Measurements from ENCODE around the gene CATSPERD.
"Not testable (repeated sequence)": the region's sequence is repeated elsewhere in the genome, so short reads cannot be mapped to it uniquely, and the experiment has no call there.

DNA sequence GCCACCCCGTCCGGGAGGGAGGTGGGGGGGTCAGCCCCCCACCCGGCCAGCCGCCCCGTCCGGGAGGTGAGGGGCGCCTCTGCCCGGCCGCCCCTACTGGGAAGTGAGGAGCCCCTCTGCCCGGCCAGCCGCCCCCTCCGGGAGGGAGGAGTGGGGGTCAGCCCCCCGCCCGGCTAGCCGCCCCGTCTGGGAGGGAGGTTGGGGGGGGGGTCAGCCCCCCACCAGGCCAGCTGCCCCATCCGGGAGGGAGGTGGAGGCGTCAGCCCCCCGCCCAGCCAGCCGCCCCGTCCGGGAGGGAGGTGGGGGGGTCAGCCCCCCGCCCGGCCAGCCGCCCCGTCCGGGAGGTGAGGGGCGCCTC lies 18.4 kb upstream of the CATSPERD start:
- not testable (repeated sequence) for TF ChIP-seq RCOR1 (IDR thresholded peaks at IDR 0.05; ENCODE audit: low read depth, low read length); ZNF302 (CRISPR knock-in tag; IDR thresholded peaks at IDR 0.05); POLR2A (IDR thresholded peaks at IDR 0.05; ENCODE audit: low read length); HOXA7 (CRISPR knock-in tag; IDR thresholded peaks at IDR 0.05)
- TF ChIP-seq, protein P1, sequence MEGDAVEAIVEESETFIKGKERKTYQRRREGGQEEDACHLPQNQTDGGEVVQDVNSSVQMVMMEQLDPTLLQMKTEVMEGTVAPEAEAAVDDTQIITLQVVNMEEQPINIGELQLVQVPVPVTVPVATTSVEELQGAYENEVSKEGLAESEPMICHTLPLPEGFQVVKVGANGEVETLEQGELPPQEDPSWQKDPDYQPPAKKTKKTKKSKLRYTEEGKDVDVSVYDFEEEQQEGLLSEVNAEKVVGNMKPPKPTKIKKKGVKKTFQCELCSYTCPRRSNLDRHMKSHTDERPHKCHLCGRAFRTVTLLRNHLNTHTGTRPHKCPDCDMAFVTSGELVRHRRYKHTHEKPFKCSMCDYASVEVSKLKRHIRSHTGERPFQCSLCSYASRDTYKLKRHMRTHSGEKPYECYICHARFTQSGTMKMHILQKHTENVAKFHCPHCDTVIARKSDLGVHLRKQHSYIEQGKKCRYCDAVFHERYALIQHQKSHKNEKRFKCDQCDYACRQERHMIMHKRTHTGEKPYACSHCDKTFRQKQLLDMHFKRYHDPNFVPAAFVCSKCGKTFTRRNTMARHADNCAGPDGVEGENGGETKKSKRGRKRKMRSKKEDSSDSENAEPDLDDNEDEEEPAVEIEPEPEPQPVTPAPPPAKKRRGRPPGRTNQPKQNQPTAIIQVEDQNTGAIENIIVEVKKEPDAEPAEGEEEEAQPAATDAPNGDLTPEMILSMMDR (IDR thresholded peaks at IDR 0.05): not testable (repeated sequence)

Data from A549 (cell line).